OCI-LY7 (cell line): ENCODE results near the gene KRT17. TPM values are rescaled to one million over a fixed set of nuclear protein-coding genes. Genes with fewer than 3 reads are reported as not detected.

Source experiments
- BruUV-seq: library from RNA; stranded (reverse); fragments of 400-500 nt; replicated peaks from 2 replicates; lab custom pipeline; 2021; lab: Mats Ljungman, UMichigan
- CTCF ChIA-PET: fragments of 300-600 bp; sonication (Branson Sonifier 250); formaldehyde crosslinking; loops from one replicate; lab custom pipeline; 2022; ENCODE audit warnings: antibody characterized with exemption; ENCODE audit not compliant: unreplicated experiment; lab: Charles Lee
- POLR2A ChIA-PET: fragments of 300-600 bp; sonication (Branson Sonifier 250); formaldehyde crosslinking; loops from one replicate; lab custom pipeline; 2022; ENCODE audit warnings: antibody characterized with exemption; lab: Charles Lee
- DNase-seq: peaks from one replicate; pipeline ENCODE4 v3.0.0-alpha.2; 2015; ENCODE audit warnings: low spot score
- H2AFZ ChIP-seq: fragments of 200-600 bp; sonication (generic), shearing (Covaris generic); 2 replicates; pipeline ENCODE4 v1.6.1; 2014; ENCODE audit warnings: mild to moderate bottlenecking, antibody characterized with exemption, low read length, moderate library complexity
- H3K27ac ChIP-seq: fragments of 200-600 bp; sonication (generic); 2 replicates; pipeline ENCODE4 v1.5.1; 2014; ENCODE audit warnings: mixed run types, low read depth, mild to moderate bottlenecking, moderate library complexity, low read length, inconsistent platforms; ENCODE audit not compliant: poor library complexity, severe bottlenecking
- H3K36me3 ChIP-seq: fragments of 200-600 bp; sonication (generic); 2 replicates; pipeline ENCODE4 v1.6.1; 2014; ENCODE audit warnings: mild to moderate bottlenecking, antibody characterized with exemption, low read length, moderate library complexity, mixed read lengths; ENCODE audit not compliant: insufficient read depth
- H3K4me1 ChIP-seq: fragments of 200-600 bp; sonication (generic); 2 replicates; pipeline ENCODE4 v1.5.1; 2014; ENCODE audit warnings: mild to moderate bottlenecking, low read length; ENCODE audit not compliant: insufficient read depth, poor library complexity, severe bottlenecking
- H3K4me2 ChIP-seq: fragments of 200-600 bp; sonication (generic); 2 replicates; pipeline ENCODE4 v1.6.1; 2014; ENCODE audit warnings: mild to moderate bottlenecking, low read length
- H3K4me3 ChIP-seq: fragments of 200-600 bp; sonication (generic); 2 replicates; pipeline ENCODE4 v1.5.1; 2014; ENCODE audit warnings: mild to moderate bottlenecking, low read depth, low read length; ENCODE audit not compliant: poor library complexity, severe bottlenecking
- H3K79me2 ChIP-seq: fragments of 200-600 bp; sonication (generic); 2 replicates; pipeline ENCODE4 v1.6.1; 2016; ENCODE audit warnings: low read depth, mild to moderate bottlenecking, low read length, moderate library complexity, mixed read lengths; ENCODE audit not compliant: insufficient read depth
- H3K9me2 ChIP-seq: fragments of 200-600 bp; sonication (generic); 2 replicates; pipeline ENCODE4 v1.6.1; 2016; ENCODE audit warnings: mild to moderate bottlenecking, low read length, mixed read lengths; ENCODE audit not compliant: insufficient read depth
- H3K9me3 ChIP-seq: fragments of 200-600 bp; sonication (generic); 2 replicates; pipeline ENCODE4 v1.6.1; 2014; ENCODE audit warnings: mild to moderate bottlenecking, mixed run types, low read length, mixed read lengths
- H4K20me1 ChIP-seq: fragments of 200-600 bp; sonication (generic); 2 replicates; pipeline ENCODE4 v1.6.1; 2014; ENCODE audit warnings: mild to moderate bottlenecking, antibody characterized with exemption, low read length, moderate library complexity, mixed read lengths; ENCODE audit not compliant: insufficient read depth
- EZH2phosphoT487 ChIP-seq: fragments of 200-600 bp; sonication (generic); IDR thresholded peaks from 2 replicates; pipeline ENCODE4 v1.6.1; 2018; ENCODE audit warnings: low read depth, borderline replicate concordance, mild to moderate bottlenecking, mixed run types, antibody characterized with exemption, low read length, moderate library complexity, mixed read lengths
- intact Hi-C: fragments of 100-400 bp; cut with micrococcal nuclease; formaldehyde crosslinking; loops from one replicate; pipeline ENCODE4 v1.10.0; 2022; ENCODE audit not compliant: unreplicated experiment
- total RNA-seq, 2 experiments: library from RNA; depleted of rRNA in 1 of 2; stranded (reverse); fragments of >200 nt in 1 of 2; shearing (Covaris generic) in 1 of 2; gene quantifications; 2 replicates each; pipeline ENCODE4 v1.2.3, GENCODE V29; 2014 to 2022
- TF ChIP-seq, protein P1 (sequence below): fragments of 200-600 bp; sonication (generic); conservative IDR thresholded peaks from 2 replicates; pipeline ENCODE4 v1.5.1; 2014; ENCODE audit warnings: mild to moderate bottlenecking, antibody characterized with exemption, low read length, moderate library complexity, mixed read lengths

The KRT17 gene
- total RNA-seq, 2 experiments from 2014 or later = 2.1 TPM; not detected in 1

DNA sequence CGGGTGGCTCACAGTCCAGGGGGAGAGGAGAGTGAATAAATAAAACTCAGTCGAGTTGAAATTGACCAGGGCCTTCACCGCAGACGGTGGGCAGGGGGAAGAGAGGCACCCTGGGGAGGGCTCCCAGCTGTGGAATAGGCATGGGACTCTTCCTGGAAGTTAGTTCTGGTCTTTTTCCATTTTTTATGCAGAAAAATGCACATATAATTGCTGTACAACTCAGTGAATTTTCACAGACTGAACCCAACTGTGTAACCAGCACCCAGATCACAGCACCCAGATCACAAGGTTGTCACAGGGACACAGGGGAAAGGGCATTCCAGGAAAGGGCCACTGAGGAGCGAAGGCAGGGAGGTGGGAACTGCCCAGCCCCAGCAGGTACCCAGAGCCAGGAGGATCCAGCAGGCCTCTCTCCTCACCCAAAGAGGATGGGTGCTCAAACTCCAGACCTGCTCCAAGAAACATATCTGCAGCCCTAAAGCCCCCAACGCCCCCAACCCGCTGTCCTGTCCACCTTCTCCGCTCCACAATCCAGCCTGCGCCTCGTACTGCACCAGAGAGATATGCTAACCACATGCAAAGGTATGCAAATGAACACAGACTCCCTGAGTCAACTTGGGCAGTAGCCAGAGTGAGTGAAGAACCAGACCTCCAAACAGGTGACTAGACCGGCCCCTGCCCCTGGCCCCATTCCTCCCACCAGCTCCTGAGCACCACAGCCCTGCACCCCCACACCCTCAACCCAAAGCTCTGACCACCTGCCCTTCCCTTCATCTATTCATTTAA, 35.2 kb upstream of the KRT17 start:
- H3K9me2 ChIP-seq = no peaks in the 10 kb centered on the region
- no peak for DNase-seq
- peaks cover 3% of the 10 kb centered on the region for H3K4me1 ChIP-seq
- no peaks in the 10 kb centered on the region for H4K20me1 ChIP-seq
- CTCF ChIA-PET = interaction anchor here (1.2 kb wide), 1 partner anchor 11 kb away, joined by 3 read pairs; no protein-coding TSS in a partner anchor
- no peaks in the 10 kb centered on the region for H3K36me3 ChIP-seq
- TF ChIP-seq EZH2phosphoT487 = no peak
- TF ChIP-seq, protein P1, sequence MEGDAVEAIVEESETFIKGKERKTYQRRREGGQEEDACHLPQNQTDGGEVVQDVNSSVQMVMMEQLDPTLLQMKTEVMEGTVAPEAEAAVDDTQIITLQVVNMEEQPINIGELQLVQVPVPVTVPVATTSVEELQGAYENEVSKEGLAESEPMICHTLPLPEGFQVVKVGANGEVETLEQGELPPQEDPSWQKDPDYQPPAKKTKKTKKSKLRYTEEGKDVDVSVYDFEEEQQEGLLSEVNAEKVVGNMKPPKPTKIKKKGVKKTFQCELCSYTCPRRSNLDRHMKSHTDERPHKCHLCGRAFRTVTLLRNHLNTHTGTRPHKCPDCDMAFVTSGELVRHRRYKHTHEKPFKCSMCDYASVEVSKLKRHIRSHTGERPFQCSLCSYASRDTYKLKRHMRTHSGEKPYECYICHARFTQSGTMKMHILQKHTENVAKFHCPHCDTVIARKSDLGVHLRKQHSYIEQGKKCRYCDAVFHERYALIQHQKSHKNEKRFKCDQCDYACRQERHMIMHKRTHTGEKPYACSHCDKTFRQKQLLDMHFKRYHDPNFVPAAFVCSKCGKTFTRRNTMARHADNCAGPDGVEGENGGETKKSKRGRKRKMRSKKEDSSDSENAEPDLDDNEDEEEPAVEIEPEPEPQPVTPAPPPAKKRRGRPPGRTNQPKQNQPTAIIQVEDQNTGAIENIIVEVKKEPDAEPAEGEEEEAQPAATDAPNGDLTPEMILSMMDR = no peak
- POLR2A ChIA-PET = no interaction called here
- BruUV-seq = no TSS peak
- no peak overlapping the region for H2AFZ ChIP-seq
- no peak overlapping the region for H3K27ac ChIP-seq
- intact Hi-C loops = loop anchor here (5.0 to 10.0 kb wide), 4 partner anchors 172 to 857 kb away; partner anchors contain the start of gene KRT36
- no peaks in the 10 kb centered on the region for H3K79me2 ChIP-seq
- H3K9me3 ChIP-seq = no peaks in the 10 kb centered on the region
- no peak overlapping the region for H3K4me2 ChIP-seq
- H3K4me3 ChIP-seq = no peak overlapping the region

DNA sequence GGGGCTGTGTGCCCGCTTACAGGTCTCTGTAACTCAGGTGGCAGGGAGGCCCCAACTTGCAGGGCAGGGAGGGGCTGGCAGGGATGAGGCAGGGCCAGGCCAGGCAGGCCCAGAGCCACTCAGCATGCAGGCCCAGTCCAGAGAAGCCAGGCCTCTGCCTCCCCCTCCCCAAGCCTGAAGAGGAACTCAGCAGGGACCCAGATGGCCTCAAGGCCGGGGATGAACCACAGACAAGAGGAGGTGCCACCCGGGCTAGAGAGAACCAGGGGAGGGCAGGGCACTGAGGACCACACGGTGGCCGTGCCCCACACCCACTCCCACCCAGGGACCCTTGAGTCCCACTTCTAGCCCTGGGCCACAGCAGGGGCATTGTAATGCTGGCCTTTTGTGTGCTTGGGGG, 34.5 kb upstream of the KRT17 start:
- H3K27ac ChIP-seq = no peak overlapping the region
- no peaks in the 10 kb centered on the region for H3K9me3 ChIP-seq
- no TSS peak for BruUV-seq
- intact Hi-C loops = no loop called here
- TF ChIP-seq, protein P1 = no peak
- TF ChIP-seq EZH2phosphoT487 = no peak
- no peaks in the 10 kb centered on the region for H3K79me2 ChIP-seq
- no peak overlapping the region for H2AFZ ChIP-seq
- H3K9me2 ChIP-seq = no peaks in the 10 kb centered on the region
- no peak overlapping the region for H3K4me3 ChIP-seq
- H3K36me3 ChIP-seq = no peaks in the 10 kb centered on the region
- H3K4me1 ChIP-seq = peaks cover 3% of the 10 kb centered on the region
- DNase-seq = no peak
- no peaks in the 10 kb centered on the region for H4K20me1 ChIP-seq
- CTCF ChIA-PET = interaction anchor here (1.4 kb wide), 1 partner anchor 10 kb away, joined by 10 read pairs; no protein-coding TSS in a partner anchor
- POLR2A ChIA-PET = no interaction called here
- H3K4me2 ChIP-seq = no peak overlapping the region

DNA sequence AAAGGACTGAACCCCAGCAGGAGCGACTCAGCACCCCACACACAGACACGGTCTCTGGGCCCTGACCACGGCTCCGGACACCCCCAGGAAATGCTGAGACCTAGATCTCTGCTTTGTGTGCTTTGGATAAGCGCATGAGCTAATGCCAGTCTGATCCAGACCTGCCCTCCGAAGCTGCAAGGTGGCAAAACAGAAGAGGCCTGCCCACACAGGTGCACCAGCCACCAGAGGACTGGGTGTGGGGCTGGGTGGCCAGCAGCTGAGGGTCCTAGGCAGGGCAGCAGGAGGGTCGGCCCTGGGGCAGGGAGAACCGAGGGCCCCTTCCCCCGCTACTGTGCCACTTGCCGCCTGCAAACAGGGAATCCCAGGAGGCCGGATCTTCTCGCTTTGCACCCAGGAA, 33.6 kb upstream of the KRT17 start:
- H2AFZ ChIP-seq = no peak overlapping the region

More for the DNA sequence above, 33.6 kb upstream of the KRT17 start:
- no peak overlapping the region for H3K27ac ChIP-seq
- intact Hi-C loops = no loop called here
- no peaks in the 10 kb centered on the region for H3K9me2 ChIP-seq
- H3K36me3 ChIP-seq = no peaks in the 10 kb centered on the region
- no peaks in the 10 kb centered on the region for H3K9me3 ChIP-seq
- no peak for DNase-seq
- no peak overlapping the region for H3K4me2 ChIP-seq
- BruUV-seq = no TSS peak
- TF ChIP-seq, protein P1 = no peak
- TF ChIP-seq EZH2phosphoT487 = no peak
- no peak overlapping the region for H3K4me3 ChIP-seq
- H3K4me1 ChIP-seq = no peaks in the 10 kb centered on the region
- POLR2A ChIA-PET = no interaction called here
- CTCF ChIA-PET = interaction anchor here (1.4 kb wide), 1 partner anchor 9 kb away, joined by 10 read pairs; no protein-coding TSS in a partner anchor
- H3K79me2 ChIP-seq = no peaks in the 10 kb centered on the region
- no peaks in the 10 kb centered on the region for H4K20me1 ChIP-seq
